ENCODE data around the gene EGFLAM. TPM values are rescaled to one million over a fixed set of nuclear protein-coding genes. Genes with fewer than 3 reads are reported as not detected.
A peak's percentile ranks its signal among the peaks of the same experiment; 100 is the strongest.

The EGFLAM gene
- total RNA-seq, 1 experiment from 2014 or later, result not detected

- H3K27me3 Mint-ChIP-seq (ENCODE audit: insufficient read depth, unreplicated experiment), result no peaks in the 10 kb centered on the region
- H3K36me3 Mint-ChIP-seq (ENCODE audit: insufficient read depth, unreplicated experiment), result no peaks in the 10 kb centered on the region
- no peaks in the 10 kb centered on the region for H3K4me1 Mint-ChIP-seq (ENCODE audit: low read depth, unreplicated experiment)
- Histone ChIP-seq H3K4me3 (ENCODE audit: low read depth, low read length) (no peak overlapping the region), H3K36me3 (ENCODE audit: control insufficient read depth, insufficient read depth, low read length) (no peaks in the 10 kb centered on the region), H3K4me1 (no peaks in the 10 kb centered on the region), H3K27me3 (replicated peaks; ENCODE audit: control insufficient read depth, insufficient read depth, low read length) (no peaks in the 10 kb centered on the region), H3K9me3 (no peaks in the 10 kb centered on the region)
- no peak overlapping the region for H3K4me3 Mint-ChIP-seq (ENCODE audit: unreplicated experiment)
- BruUV-seq (replicated peaks), result no TSS peak
- H3K27ac Mint-ChIP-seq (ENCODE audit: unreplicated experiment), result no peak overlapping the region
- ChIA-PET CTCF (interaction anchor here (0.5 to 3.8 kb wide), 19 partner anchors 12 to 509 kb away, joined by 3 to 88 read pairs (median 3); no protein-coding TSS in a partner anchor), POLR2A (interaction anchor here (0.5 to 0.7 kb wide), 2 partner anchors 178 to 388 kb away, joined by 3 read pairs; no protein-coding TSS in a partner anchor)
- TF ChIP-seq CTCF (IDR thresholded peaks at IDR 0.05; ENCODE audit: insufficient read depth in 1 of 2, low read depth in 1 of 2, low read length in 1 of 2, severe bottlenecking in 1 of 2, unreplicated experiment in 1 of 2), result peak; percentile 69 to 79
- DNase-seq, result peak; percentile 65 to 74
- no peaks in the 10 kb centered on the region for H3K9me3 Mint-ChIP-seq (ENCODE audit: unreplicated experiment)
- intact Hi-C loops (cut with micrococcal nuclease; ENCODE audit: unreplicated experiment), result loop anchor here (1.0 kb wide), 3 partner anchors 20 to 501 kb away; no protein-coding TSS in a partner anchor
Observed at GRCh38 chr5:38420691-38421390, 162.5 kb downstream of the EGFLAM start.

- no peak for TF ChIP-seq CTCF (IDR thresholded peaks at IDR 0.05; ENCODE audit: insufficient read depth in 1 of 2, low read depth in 1 of 2, low read length in 1 of 2, severe bottlenecking in 1 of 2, unreplicated experiment in 1 of 2)
- ChIA-PET POLR2A (no interaction called here), CTCF (interaction anchor here (1.4 to 3.8 kb wide), 2 partner anchors 19 to 387 kb away, joined by 3 to 64 read pairs; no protein-coding TSS in a partner anchor)
- H3K9me3 Mint-ChIP-seq (ENCODE audit: unreplicated experiment), result no peaks in the 10 kb centered on the region
- Histone ChIP-seq H3K4me1 (no peaks in the 10 kb centered on the region; the same call in 1 of the 2 replicates), H3K36me3 (ENCODE audit: control insufficient read depth, insufficient read depth, low read length) (no peaks in the 10 kb centered on the region), H3K4me3 (ENCODE audit: low read depth, low read length) (no peak overlapping the region), H3K9me3 (no peaks in the 10 kb centered on the region), H3K27me3 (replicated peaks; ENCODE audit: control insufficient read depth, insufficient read depth, low read length) (no peaks in the 10 kb centered on the region)
- intact Hi-C loops (cut with micrococcal nuclease; ENCODE audit: unreplicated experiment), result no loop called here
- no peak overlapping the region for H3K4me3 Mint-ChIP-seq (ENCODE audit: unreplicated experiment)
- no peak overlapping the region for H3K27ac Mint-ChIP-seq (ENCODE audit: unreplicated experiment)
- no peaks in the 10 kb centered on the region for H3K4me1 Mint-ChIP-seq (ENCODE audit: low read depth, unreplicated experiment)
- H3K27me3 Mint-ChIP-seq (ENCODE audit: insufficient read depth, unreplicated experiment), result no peaks in the 10 kb centered on the region
- H3K36me3 Mint-ChIP-seq (ENCODE audit: insufficient read depth, unreplicated experiment), result no peaks in the 10 kb centered on the region
- no peak for DNase-seq
- BruUV-seq (replicated peaks), result no TSS peak
Observed at GRCh38 chr5:38422622-38423021, 164.3 kb downstream of the EGFLAM start.

- no peak for DNase-seq
- no peaks in the 10 kb centered on the region for H3K27me3 Mint-ChIP-seq (ENCODE audit: insufficient read depth, unreplicated experiment)
- no peaks in the 10 kb centered on the region for H3K36me3 ChIP-seq (ENCODE audit: control insufficient read depth, insufficient read depth, low read length)
- TF ChIP-seq CTCF (IDR thresholded peaks at IDR 0.05; ENCODE audit: insufficient read depth in 1 of 2, low read depth in 1 of 2, low read length in 1 of 2, severe bottlenecking in 1 of 2, unreplicated experiment in 1 of 2), result no peak
- H3K4me3 ChIP-seq (ENCODE audit: low read depth, low read length), result no peak overlapping the region
- H3K9me3 Mint-ChIP-seq (ENCODE audit: unreplicated experiment), result no peaks in the 10 kb centered on the region
- no peaks in the 10 kb centered on the region for H3K4me1 Mint-ChIP-seq (ENCODE audit: low read depth, unreplicated experiment)
- intact Hi-C loops (cut with micrococcal nuclease; ENCODE audit: unreplicated experiment), result no loop called here
- no peaks in the 10 kb centered on the region for H3K27me3 ChIP-seq (replicated peaks; ENCODE audit: control insufficient read depth, insufficient read depth, low read length)
- ChIA-PET CTCF (interaction anchor here (0.8 to 3.8 kb wide), 3 partner anchors 18 to 386 kb away, joined by 3 to 64 read pairs (median 3); no protein-coding TSS in a partner anchor), POLR2A (no interaction called here)
- no peak overlapping the region for H3K27ac Mint-ChIP-seq (ENCODE audit: unreplicated experiment)
- no peaks in the 10 kb centered on the region for H3K36me3 Mint-ChIP-seq (ENCODE audit: insufficient read depth, unreplicated experiment)
- BruUV-seq (replicated peaks), result no TSS peak
- H3K9me3 ChIP-seq, result no peaks in the 10 kb centered on the region
- no peaks in the 10 kb centered on the region; the same call in 1 of the 2 replicates for H3K4me1 ChIP-seq
- no peak overlapping the region for H3K4me3 Mint-ChIP-seq (ENCODE audit: unreplicated experiment)
Observed at GRCh38 chr5:38423276-38424147, 165.2 kb downstream of the EGFLAM start.

Data from Caco-2 (cell line).